PC-9 (cell line): Measurements from ENCODE around the gene COG5. TPM values are rescaled to one million over a fixed set of nuclear protein-coding genes. Genes with fewer than 3 reads are reported as not detected.

ENCODE experiments used
- Bru-seq: library from RNA; stranded (reverse); fragments of 400-500 nt; gene quantifications from one replicate; lab custom pipeline; 2021; lab: Mats Ljungman, UMichigan
- BruChase-seq, 2 experiments: library from RNA; stranded (reverse); fragments of 400-500 nt; gene quantifications; one replicate each; lab custom pipeline; 2021; lab: Mats Ljungman, UMichigan
- BruUV-seq: library from RNA; stranded (reverse); fragments of 400-500 nt; replicated peaks from 2 replicates; lab custom pipeline; 2021; lab: Mats Ljungman, UMichigan
- CTCF ChIA-PET: fragments of 300-600 bp; sonication (Branson Sonifier 250); formaldehyde crosslinking; loops from one replicate; lab custom pipeline; 2022; ENCODE audit warnings: antibody characterized with exemption; lab: Charles Lee
- POLR2A ChIA-PET: fragments of 300-600 bp; sonication (Branson Sonifier 250); formaldehyde crosslinking; loops from one replicate; lab custom pipeline; 2022; ENCODE audit warnings: antibody characterized with exemption; ENCODE audit not compliant: unreplicated experiment; lab: Charles Lee
- DNase-seq, 2 experiments: peaks; one replicate each; pipeline versions ENCODE4 v3.0.0 to v3.0.0-alpha.2; 2015 to 2022; ENCODE audit warnings: mixed read lengths in 1 of 2
- H2AFZ ChIP-seq: fragments of 200-600 bp; sonication (generic); 2 replicates; pipeline ENCODE4 v1.8.1; 2017; ENCODE audit warnings: antibody characterized with exemption
- H3F3A ChIP-seq: fragments of 200-600 bp; sonication (generic); 2 replicates; pipeline ENCODE4 v1.8.1; 2017; ENCODE audit warnings: antibody characterized with exemption, mild to moderate bottlenecking, low read depth; ENCODE audit not compliant: insufficient read depth
- H3K27ac ChIP-seq: fragments of 200-600 bp; sonication (generic); 2 replicates; pipeline ENCODE4 v1.6.1; 2016; ENCODE audit warnings: mixed run types
- H3K27me3 ChIP-seq: fragments of 200-600 bp; sonication (generic); 2 replicates; pipeline ENCODE4 v1.6.1; 2016; ENCODE audit warnings: low read depth, mixed run types; ENCODE audit not compliant: insufficient read depth
- H3K36me3 ChIP-seq: fragments of 200-600 bp; sonication (generic); 2 replicates; pipeline ENCODE4 v1.6.1; 2016; ENCODE audit warnings: low read depth, mixed run types
- H3K4me1 ChIP-seq: fragments of 200-600 bp; sonication (generic); replicated peaks from 2 replicates; pipeline ENCODE4 v1.6.1; 2016; ENCODE audit warnings: mixed run types; ENCODE audit not compliant: insufficient read depth
- H3K4me2 ChIP-seq: fragments of 200-600 bp; sonication (generic); 2 replicates; pipeline ENCODE4 v1.6.1; 2017; ENCODE audit warnings: mixed run types
- H3K4me3 ChIP-seq: fragments of 200-600 bp; sonication (generic); 2 replicates; pipeline ENCODE4 v1.6.1; 2016; ENCODE audit warnings: mixed run types
- H3K79me2 ChIP-seq: fragments of 200-600 bp; sonication (generic); 2 replicates; pipeline ENCODE4 v1.6.1; 2017; ENCODE audit warnings: low read depth, mixed run types
- H3K9me2 ChIP-seq: fragments of 200-600 bp; sonication (generic); 2 replicates; pipeline ENCODE4 v1.8.1; 2017; ENCODE audit warnings: mild to moderate bottlenecking; ENCODE audit not compliant: insufficient read depth
- H3K9me3 ChIP-seq: fragments of 200-600 bp; sonication (generic); 2 replicates; pipeline ENCODE4 v1.8.1; 2016; ENCODE audit warnings: low read depth; ENCODE audit not compliant: insufficient read depth
- H4K20me1 ChIP-seq: fragments of 200-600 bp; sonication (generic); 2 replicates; pipeline ENCODE4 v1.8.1; 2017; ENCODE audit not compliant: insufficient read depth
- EZH2 ChIP-seq: fragments of 200-600 bp; sonication (generic); IDR thresholded peaks from 2 replicates; pipeline ENCODE4 v1.8.0; 2017; ENCODE audit warnings: antibody characterized with exemption, low read depth
- intact Hi-C: fragments of 100-400 bp; cut with micrococcal nuclease; formaldehyde crosslinking; loops from one replicate; pipeline ENCODE4 v1.10.0; 2022; ENCODE audit not compliant: unreplicated experiment
- long read RNA-seq: library from polyadenylated mRNA; stranded (forward); transcript quantifications from one replicate; pipeline ENCODE4 v2.0.0, GENCODE V29; 2022
- total RNA-seq: library from RNA; stranded (reverse); gene quantifications from 2 replicates; pipeline ENCODE4 v1.2.3, GENCODE V29; 2021
- TF ChIP-seq, protein P1 (sequence below): fragments of 200-600 bp; sonication (generic); conservative IDR thresholded peaks from 2 replicates; pipeline ENCODE4 v1.6.1; 2017; ENCODE audit warnings: mixed run types, antibody characterized with exemption, mild to moderate bottlenecking, moderate library complexity

The COG5 gene
- total RNA-seq, result 32.3 and 43.5 TPM in 2 replicates
- percentile 85 among the genes with signal in this experiment for Bru-seq, nascent RNA
- BruChase-seq, experiment 1, labeled RNA remaining after a 2-hour chase, result percentile 77 among the genes with signal in this experiment
- BruChase-seq, experiment 2, labeled RNA remaining after a 6-hour chase, result percentile 57 among the genes with signal in this experiment
- long read RNA-seq, full-length matches to known transcripts, result 42 of 56 reads
- long read RNA-seq, partial matches to known transcripts, result 6 of 56 reads
- long read RNA-seq, other reads (novel, unspliced or antisense), result 8 of 56 reads

DNA sequence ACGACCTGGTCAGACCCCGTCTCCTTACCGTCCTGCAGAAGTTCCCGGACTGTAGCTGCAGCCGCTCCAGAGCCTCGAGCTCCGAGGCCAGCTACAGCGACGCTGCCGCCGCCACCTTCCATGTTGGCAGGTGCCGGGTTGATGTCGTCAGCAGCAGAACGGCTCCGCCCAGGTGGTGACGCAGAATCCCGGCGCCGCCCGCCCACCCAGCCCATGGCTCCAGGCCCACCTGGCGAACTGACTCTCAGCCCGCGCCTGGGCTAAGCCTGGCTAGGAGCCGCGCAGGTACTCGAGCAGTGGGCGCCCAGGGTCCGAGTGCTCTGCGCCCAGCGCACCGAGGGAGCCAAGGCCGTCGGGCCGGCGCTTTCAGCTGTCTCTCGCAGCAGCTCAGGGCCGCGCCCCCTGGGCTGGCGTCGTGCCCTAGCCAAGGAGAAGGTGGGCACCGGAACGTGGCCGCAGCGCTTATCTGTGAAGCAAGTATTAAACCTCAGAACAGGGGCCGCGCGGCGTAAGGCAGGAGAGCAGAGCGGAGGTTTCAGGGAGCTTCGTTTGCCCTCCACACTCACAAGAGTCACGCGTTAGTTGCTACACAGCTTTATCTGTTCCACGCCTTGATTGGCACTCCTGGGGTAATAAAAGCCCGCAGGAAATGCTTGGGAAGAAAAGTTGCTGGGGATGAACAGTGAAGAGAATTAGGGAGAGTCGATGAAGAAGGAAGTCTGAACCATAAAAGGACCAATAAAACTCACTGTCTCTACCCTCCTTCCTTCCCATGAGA lies at the start of gene COG5, which contains the start of gene DUS4L:
TSS of gene COG5 (minus strand) at position 146 of the 778 bp plus-strand sequence. CDS start at position 122, 24 bp downstream.
TSS of gene DUS4L (plus strand) at position 197 of the 778 bp plus-strand sequence. CDS start 3,100 bp downstream, outside the sequence.
- Histone ChIP-seq H3K4me3 (peak within 1 kb of the TSS; percentile 92), H3K27me3 (no peaks in the 10 kb centered on the region), H2AFZ (peak within 1 kb of the TSS; percentile 94), H3F3A (peaks cover 11% of the 10 kb centered on the region; the same call in 1 of the 2 replicates), H3K9me2 (no peaks in the 10 kb centered on the region), H3K4me2 (peak within 1 kb of the TSS; percentile 94), H3K79me2 (peaks cover 70% of the 10 kb centered on the region), H3K27ac (peak within 1 kb of the TSS; percentile 89), H4K20me1 (no peaks in the 10 kb centered on the region), H3K36me3 (peaks cover 13% of the 10 kb centered on the region; the same call in 1 of the 2 replicates), H3K9me3 (no peaks in the 10 kb centered on the region), H3K4me1 (peaks cover 41% of the 10 kb centered on the region)
- CTCF ChIA-PET, result interaction anchor here (0.7 to 1.6 kb wide), 4 partner anchors 45 to 311 kb away, joined by 3 to 8 read pairs (median 4); no protein-coding TSS in a partner anchor
- TF ChIP-seq, protein P1, sequence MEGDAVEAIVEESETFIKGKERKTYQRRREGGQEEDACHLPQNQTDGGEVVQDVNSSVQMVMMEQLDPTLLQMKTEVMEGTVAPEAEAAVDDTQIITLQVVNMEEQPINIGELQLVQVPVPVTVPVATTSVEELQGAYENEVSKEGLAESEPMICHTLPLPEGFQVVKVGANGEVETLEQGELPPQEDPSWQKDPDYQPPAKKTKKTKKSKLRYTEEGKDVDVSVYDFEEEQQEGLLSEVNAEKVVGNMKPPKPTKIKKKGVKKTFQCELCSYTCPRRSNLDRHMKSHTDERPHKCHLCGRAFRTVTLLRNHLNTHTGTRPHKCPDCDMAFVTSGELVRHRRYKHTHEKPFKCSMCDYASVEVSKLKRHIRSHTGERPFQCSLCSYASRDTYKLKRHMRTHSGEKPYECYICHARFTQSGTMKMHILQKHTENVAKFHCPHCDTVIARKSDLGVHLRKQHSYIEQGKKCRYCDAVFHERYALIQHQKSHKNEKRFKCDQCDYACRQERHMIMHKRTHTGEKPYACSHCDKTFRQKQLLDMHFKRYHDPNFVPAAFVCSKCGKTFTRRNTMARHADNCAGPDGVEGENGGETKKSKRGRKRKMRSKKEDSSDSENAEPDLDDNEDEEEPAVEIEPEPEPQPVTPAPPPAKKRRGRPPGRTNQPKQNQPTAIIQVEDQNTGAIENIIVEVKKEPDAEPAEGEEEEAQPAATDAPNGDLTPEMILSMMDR, result no peak
- no peak for TF ChIP-seq EZH2
- POLR2A ChIA-PET, result interaction anchor here (0.6 to 0.7 kb wide), 3 partner anchors 9 to 395 kb away, joined by 3 to 12 read pairs (median 3); no protein-coding TSS in a partner anchor
- peak; percentile 58 to 78 for DNase-seq
- intact Hi-C loops, result loop anchor here (1.0 to 10.0 kb wide), 8 partner anchors 16 to 359 kb away; partner anchors contain the start of genes BCAP29 and SLC26A4
- TSS peak; percentile 49 for BruUV-seq

DNA sequence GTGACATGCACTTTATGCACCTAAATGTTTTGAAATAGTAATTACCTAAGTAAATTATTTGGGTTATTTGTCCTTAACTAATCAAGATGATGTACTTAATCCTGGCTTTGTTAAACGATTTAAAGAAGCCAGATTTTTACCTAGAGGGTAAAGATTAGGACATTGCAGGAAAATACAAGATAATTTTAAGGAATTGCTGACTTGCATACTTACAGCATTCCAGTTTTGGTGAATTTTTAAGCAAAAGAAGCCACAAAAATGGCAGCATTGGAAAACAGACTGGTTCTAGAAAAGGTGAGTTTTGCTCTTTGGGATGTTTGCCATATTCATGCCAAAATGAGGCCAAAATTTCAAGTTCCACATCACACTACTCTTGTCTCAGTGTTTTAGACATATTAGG lies 49.7 kb upstream of the COG5 start:
- intact Hi-C loops, result no loop called here
- Histone ChIP-seq H3K27me3 (no peaks in the 10 kb centered on the region), H3F3A (peaks cover 24% of the 10 kb centered on the region), H3K4me2 (peak overlapping the region; percentile 35), H3K36me3 (peaks cover 12% of the 10 kb centered on the region; the same call in 1 of the 2 replicates), H3K4me3 (no peak overlapping the region), H3K4me1 (peaks cover 44% of the 10 kb centered on the region), H2AFZ (no peak overlapping the region), H3K9me2 (no peaks in the 10 kb centered on the region), H3K79me2 (no peaks in the 10 kb centered on the region), H3K9me3 (no peaks in the 10 kb centered on the region), H4K20me1 (no peaks in the 10 kb centered on the region), H3K27ac (peak overlapping the region; percentile 48; the same call in 1 of the 2 replicates)
- ChIA-PET CTCF (no interaction called here), POLR2A (no interaction called here)
- TF ChIP-seq, protein P1, result no peak
- TF ChIP-seq EZH2, result no peak
- no peak for DNase-seq
- BruUV-seq, result no TSS peak

DNA sequence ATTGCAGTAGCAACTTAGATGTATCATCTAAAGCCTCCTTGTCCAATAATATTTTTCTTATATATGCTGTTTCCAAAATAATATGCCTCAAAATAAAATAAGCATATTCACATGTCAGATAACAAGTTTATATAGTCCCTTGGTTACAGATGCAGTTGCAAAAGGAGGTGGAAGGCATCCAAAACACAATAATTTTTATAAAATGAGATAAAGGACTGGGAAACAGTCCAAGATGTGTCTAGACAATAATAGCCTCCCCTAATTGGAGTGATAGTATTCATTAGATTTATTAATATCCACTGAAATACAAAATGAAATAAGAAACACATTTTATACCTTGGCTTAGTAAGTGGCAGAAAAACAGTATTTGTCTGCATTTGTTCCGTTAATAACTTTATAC lies 46.6 kb upstream of the COG5 start:
- Histone ChIP-seq H3F3A (peaks cover 24% of the 10 kb centered on the region), H3K79me2 (no peaks in the 10 kb centered on the region), H3K9me2 (no peaks in the 10 kb centered on the region), H3K27ac (no peak overlapping the region), H3K4me3 (no peak overlapping the region), H3K4me1 (peaks cover 28% of the 10 kb centered on the region), H2AFZ (no peak overlapping the region), H3K36me3 (peaks cover 8% of the 10 kb centered on the region; the same call in 1 of the 2 replicates), H3K9me3 (no peaks in the 10 kb centered on the region), H3K4me2 (no peak overlapping the region), H4K20me1 (no peaks in the 10 kb centered on the region), H3K27me3 (no peaks in the 10 kb centered on the region)
- ChIA-PET CTCF (no interaction called here), POLR2A (no interaction called here)
- intact Hi-C loops, result no loop called here
- TF ChIP-seq, protein P1, result no peak
- no peak for TF ChIP-seq EZH2
- DNase-seq, result no peak
- no TSS peak for BruUV-seq
